WTC11 (cell line): Measurements from ENCODE around the gene GLG1.

Source experiments
- ESRRA ChIP-seq: sonication (generic); formaldehyde crosslinking; IDR thresholded peaks from 2 replicates; pipeline ENCODE4 v1.8.1; 2022; ENCODE audit warnings: mild to moderate bottlenecking, missing genetic modification reagents, borderline replicate concordance
- NFYB ChIP-seq: sonication (generic); formaldehyde crosslinking; conservative IDR thresholded peaks from 2 replicates; pipeline ENCODE4 v1.8.0; 2022; ENCODE audit warnings: low read depth, missing genetic modification reagents
- RELA ChIP-seq: sonication (generic); formaldehyde crosslinking; IDR thresholded peaks from 2 replicates; pipeline ENCODE4 v1.8.1; 2022; ENCODE audit warnings: missing genetic modification reagents, mild to moderate bottlenecking, borderline replicate concordance
- SMAD4 ChIP-seq: sonication (generic); formaldehyde crosslinking; IDR thresholded peaks from 2 replicates; pipeline ENCODE4 v1.8.0; 2022; ENCODE audit warnings: mild to moderate bottlenecking, missing genetic modification reagents
- ZNF121 ChIP-seq: sonication (generic); formaldehyde crosslinking; IDR thresholded peaks from 2 replicates; pipeline ENCODE4 v1.8.0; 2023; ENCODE audit warnings: missing genetic modification reagents
- ZNF138 ChIP-seq: sonication (generic); formaldehyde crosslinking; conservative IDR thresholded peaks from 2 replicates; pipeline ENCODE4 v1.8.1; 2022; ENCODE audit warnings: mild to moderate bottlenecking, moderate library complexity, missing genetic modification reagents
- TF ChIP-seq, protein P1 (sequence below): sonication (generic); formaldehyde crosslinking; IDR thresholded peaks from 2 replicates; pipeline ENCODE4 v1.8.0; 2022; ENCODE audit warnings: mild to moderate bottlenecking, missing genetic modification reagents
- TF ChIP-seq, protein P2 (sequence below): sonication (generic); formaldehyde crosslinking; IDR thresholded peaks from 2 replicates; pipeline ENCODE4 v1.8.1; 2023; ENCODE audit warnings: mild to moderate bottlenecking, missing genetic modification reagents, moderate library complexity
- TF ChIP-seq, protein P3 (sequence below): fragments of 200-600 bp; IDR thresholded peaks from 2 replicates; pipeline ENCODE4 v1.8.0; 2022; ENCODE audit warnings: antibody characterized with exemption
- TF ChIP-seq, protein P4 (sequence below): sonication (generic); formaldehyde crosslinking; IDR thresholded peaks from 2 replicates; pipeline ENCODE4 v1.8.1; 2022; ENCODE audit warnings: low read depth, mild to moderate bottlenecking, moderate library complexity, missing genetic modification reagents, borderline replicate concordance
- TF ChIP-seq, protein P5 (sequence below): sonication (generic); formaldehyde crosslinking; IDR thresholded peaks from 2 replicates; pipeline ENCODE4 v1.8.0; 2022; ENCODE audit warnings: mild to moderate bottlenecking, missing genetic modification reagents

DNA sequence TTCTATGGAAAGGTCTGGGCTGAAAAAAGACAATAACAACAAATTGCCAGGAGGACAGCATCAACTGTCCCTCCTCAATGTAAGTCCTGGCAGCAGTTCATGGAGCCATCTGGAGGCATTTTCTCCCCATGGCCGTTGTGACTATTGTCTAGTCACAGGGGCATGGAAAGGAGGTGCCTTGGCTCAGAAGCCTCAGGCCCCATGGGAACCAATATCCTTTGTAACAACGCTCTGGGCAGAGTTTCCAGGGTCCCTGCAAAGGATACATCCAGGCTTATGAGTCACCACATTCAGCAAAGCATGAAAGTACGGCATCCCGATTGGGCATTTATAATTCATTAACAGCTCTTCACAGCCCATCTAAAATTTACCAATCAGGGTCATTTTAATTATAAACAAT is 85.2 kb downstream of the GLG1 start:
- TF ChIP-seq ZNF121 (CRISPR knock-in tag) (no peak), RELA (no peak), NFYB (CRISPR knock-in tag) (no peak), SMAD4 (no peak), ZNF138 (CRISPR knock-in tag) (no peak), ESRRA (CRISPR knock-in tag) (no peak)
- TF ChIP-seq, protein P1, sequence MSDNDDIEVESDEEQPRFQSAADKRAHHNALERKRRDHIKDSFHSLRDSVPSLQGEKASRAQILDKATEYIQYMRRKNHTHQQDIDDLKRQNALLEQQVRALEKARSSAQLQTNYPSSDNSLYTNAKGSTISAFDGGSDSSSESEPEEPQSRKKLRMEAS (CRISPR knock-in tag): no peak
- TF ChIP-seq, protein P2, sequence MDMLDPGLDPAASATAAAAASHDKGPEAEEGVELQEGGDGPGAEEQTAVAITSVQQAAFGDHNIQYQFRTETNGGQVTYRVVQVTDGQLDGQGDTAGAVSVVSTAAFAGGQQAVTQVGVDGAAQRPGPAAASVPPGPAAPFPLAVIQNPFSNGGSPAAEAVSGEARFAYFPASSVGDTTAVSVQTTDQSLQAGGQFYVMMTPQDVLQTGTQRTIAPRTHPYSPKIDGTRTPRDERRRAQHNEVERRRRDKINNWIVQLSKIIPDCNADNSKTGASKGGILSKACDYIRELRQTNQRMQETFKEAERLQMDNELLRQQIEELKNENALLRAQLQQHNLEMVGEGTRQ (CRISPR knock-in tag): no peak
- TF ChIP-seq, protein P3, sequence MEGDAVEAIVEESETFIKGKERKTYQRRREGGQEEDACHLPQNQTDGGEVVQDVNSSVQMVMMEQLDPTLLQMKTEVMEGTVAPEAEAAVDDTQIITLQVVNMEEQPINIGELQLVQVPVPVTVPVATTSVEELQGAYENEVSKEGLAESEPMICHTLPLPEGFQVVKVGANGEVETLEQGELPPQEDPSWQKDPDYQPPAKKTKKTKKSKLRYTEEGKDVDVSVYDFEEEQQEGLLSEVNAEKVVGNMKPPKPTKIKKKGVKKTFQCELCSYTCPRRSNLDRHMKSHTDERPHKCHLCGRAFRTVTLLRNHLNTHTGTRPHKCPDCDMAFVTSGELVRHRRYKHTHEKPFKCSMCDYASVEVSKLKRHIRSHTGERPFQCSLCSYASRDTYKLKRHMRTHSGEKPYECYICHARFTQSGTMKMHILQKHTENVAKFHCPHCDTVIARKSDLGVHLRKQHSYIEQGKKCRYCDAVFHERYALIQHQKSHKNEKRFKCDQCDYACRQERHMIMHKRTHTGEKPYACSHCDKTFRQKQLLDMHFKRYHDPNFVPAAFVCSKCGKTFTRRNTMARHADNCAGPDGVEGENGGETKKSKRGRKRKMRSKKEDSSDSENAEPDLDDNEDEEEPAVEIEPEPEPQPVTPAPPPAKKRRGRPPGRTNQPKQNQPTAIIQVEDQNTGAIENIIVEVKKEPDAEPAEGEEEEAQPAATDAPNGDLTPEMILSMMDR: no peak
- TF ChIP-seq, protein P4, sequence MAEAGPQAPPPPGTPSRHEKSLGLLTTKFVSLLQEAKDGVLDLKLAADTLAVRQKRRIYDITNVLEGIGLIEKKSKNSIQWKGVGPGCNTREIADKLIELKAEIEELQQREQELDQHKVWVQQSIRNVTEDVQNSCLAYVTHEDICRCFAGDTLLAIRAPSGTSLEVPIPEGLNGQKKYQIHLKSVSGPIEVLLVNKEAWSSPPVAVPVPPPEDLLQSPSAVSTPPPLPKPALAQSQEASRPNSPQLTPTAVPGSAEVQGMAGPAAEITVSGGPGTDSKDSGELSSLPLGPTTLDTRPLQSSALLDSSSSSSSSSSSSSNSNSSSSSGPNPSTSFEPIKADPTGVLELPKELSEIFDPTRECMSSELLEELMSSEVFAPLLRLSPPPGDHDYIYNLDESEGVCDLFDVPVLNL (CRISPR knock-in tag): no peak
- TF ChIP-seq, protein P5, sequence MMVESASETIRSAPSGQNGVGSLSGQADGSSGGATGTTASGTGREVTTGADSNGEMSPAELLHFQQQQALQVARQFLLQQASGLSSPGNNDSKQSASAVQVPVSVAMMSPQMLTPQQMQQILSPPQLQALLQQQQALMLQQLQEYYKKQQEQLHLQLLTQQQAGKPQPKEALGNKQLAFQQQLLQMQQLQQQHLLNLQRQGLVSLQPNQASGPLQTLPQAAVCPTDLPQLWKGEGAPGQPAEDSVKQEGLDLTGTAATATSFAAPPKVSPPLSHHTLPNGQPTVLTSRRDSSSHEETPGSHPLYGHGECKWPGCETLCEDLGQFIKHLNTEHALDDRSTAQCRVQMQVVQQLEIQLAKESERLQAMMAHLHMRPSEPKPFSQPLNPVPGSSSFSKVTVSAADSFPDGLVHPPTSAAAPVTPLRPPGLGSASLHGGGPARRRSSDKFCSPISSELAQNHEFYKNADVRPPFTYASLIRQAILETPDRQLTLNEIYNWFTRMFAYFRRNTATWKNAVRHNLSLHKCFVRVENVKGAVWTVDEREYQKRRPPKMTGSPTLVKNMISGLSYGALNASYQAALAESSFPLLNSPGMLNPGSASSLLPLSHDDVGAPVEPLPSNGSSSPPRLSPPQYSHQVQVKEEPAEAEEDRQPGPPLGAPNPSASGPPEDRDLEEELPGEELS (CRISPR knock-in tag): no peak
